SK-N-SH treated with all-trans-retinoic acid at 6 μM for 48 hours (cell line): Measurements from ENCODE around the gene RER1.

ENCODE experiments used
- ATAC-seq: fragments of 200-7000 bp; cut with Tn5 transposase; 3 replicates; pipeline ENCODE4 v1.9.1; 2020; ENCODE audit warnings: mild to moderate bottlenecking, moderate library complexity
- ARNTL ChIP-seq: fragments of 450-650 bp; formaldehyde crosslinking; IDR thresholded peaks from 2 replicates; pipeline ENCODE4 v1.5.0; 2020; ENCODE audit warnings: low read depth, mild to moderate bottlenecking, moderate library complexity, borderline replicate concordance
- CREB5 ChIP-seq: fragments of 250-450 bp; sonication (Bioruptor Pico); IDR thresholded peaks from 2 replicates; pipeline ENCODE4 v1.5.1; 2020; ENCODE audit warnings: low read depth, mild to moderate bottlenecking, moderate library complexity
- CSDC2 ChIP-seq: fragments of 250-450 bp; sonication (Bioruptor Pico); IDR thresholded peaks from 2 replicates; pipeline ENCODE4 v1.5.0; 2020; ENCODE audit warnings: mild to moderate bottlenecking, moderate library complexity
- CSRNP3 ChIP-seq: fragments of 250-450 bp; sonication (Bioruptor Pico); IDR thresholded peaks from 2 replicates; pipeline ENCODE4 v1.5.1; 2021; ENCODE audit warnings: mild to moderate bottlenecking, moderate library complexity
- ESRRG ChIP-seq: fragments of 250-450 bp; sonication (Bioruptor Pico); IDR thresholded peaks from 2 replicates; pipeline ENCODE4 v1.6.1; 2021; ENCODE audit warnings: mild to moderate bottlenecking
- GLIS3 ChIP-seq: fragments of 250-450 bp; sonication (Bioruptor Pico); IDR thresholded peaks from 2 replicates; pipeline ENCODE4 v1.5.0; 2020; ENCODE audit warnings: mild to moderate bottlenecking, moderate library complexity
- ISL1 ChIP-seq: fragments of 250-450 bp; sonication (Bioruptor Pico); IDR thresholded peaks from 2 replicates; pipeline ENCODE4 v2.1.2; 2022; ENCODE audit warnings: mild to moderate bottlenecking, moderate library complexity
- OSR1 ChIP-seq: fragments of 250-450 bp; sonication (Bioruptor Pico); IDR thresholded peaks from 2 replicates; pipeline ENCODE4 v1.8.0; 2022; ENCODE audit warnings: moderate library complexity, mild to moderate bottlenecking, inconsistent platforms
- PATZ1 ChIP-seq: fragments of 250-450 bp; sonication (Bioruptor Pico); IDR thresholded peaks from 2 replicates; pipeline ENCODE4 v1.8.0; 2020; ENCODE audit warnings: mild to moderate bottlenecking, moderate library complexity, borderline replicate concordance
- POU6F1 ChIP-seq: fragments of 250-450 bp; sonication (Bioruptor Pico); IDR thresholded peaks from 2 replicates; pipeline ENCODE4 v1.8.0; 2021; ENCODE audit warnings: low read depth, mild to moderate bottlenecking, moderate library complexity, borderline replicate concordance
- PPARA ChIP-seq: fragments of 250-450 bp; sonication (Bioruptor Pico); IDR thresholded peaks from 2 replicates; pipeline ENCODE4 v1.5.0; 2020; ENCODE audit warnings: mild to moderate bottlenecking, borderline replicate concordance
- RARB ChIP-seq: fragments of 250-450 bp; sonication (Bioruptor Pico); IDR thresholded peaks from 2 replicates; pipeline ENCODE4 v1.8.0; 2021; ENCODE audit warnings: mild to moderate bottlenecking, moderate library complexity
- SNAI2 ChIP-seq: fragments of 250-450 bp; sonication (Bioruptor Pico); IDR thresholded peaks from 2 replicates; pipeline ENCODE4 v1.5.0; 2020; ENCODE audit warnings: mild to moderate bottlenecking, moderate library complexity
- TOX ChIP-seq: fragments of 250-450 bp; sonication (Bioruptor Pico); IDR thresholded peaks from 2 replicates; pipeline ENCODE4 v1.8.0; 2021; ENCODE audit warnings: mild to moderate bottlenecking, moderate library complexity, borderline replicate concordance
- TSHZ2 ChIP-seq: fragments of 250-450 bp; sonication (Bioruptor Pico); IDR thresholded peaks from 2 replicates; pipeline ENCODE4 v1.5.0; 2020; ENCODE audit warnings: mild to moderate bottlenecking, moderate library complexity
- ZC3H10 ChIP-seq: fragments of 250-450 bp; sonication (Bioruptor Pico); IDR thresholded peaks from 2 replicates; pipeline ENCODE4 v1.5.1; 2021; ENCODE audit warnings: mild to moderate bottlenecking, moderate library complexity
- ZFP3 ChIP-seq: fragments of 250-450 bp; sonication (Bioruptor Pico); IDR thresholded peaks from 2 replicates; pipeline ENCODE4 v1.5.0; 2020; ENCODE audit warnings: mild to moderate bottlenecking, moderate library complexity
- ZFP30 ChIP-seq: fragments of 450-650 bp; formaldehyde crosslinking; IDR thresholded peaks from 2 replicates; pipeline ENCODE4 v1.5.0; 2022; ENCODE audit warnings: mild to moderate bottlenecking, moderate library complexity
- ZNF565 ChIP-seq: fragments of 450-650 bp; formaldehyde crosslinking; conservative IDR thresholded peaks from 2 replicates; pipeline ENCODE4 v1.5.0; 2020; ENCODE audit warnings: low read depth, mild to moderate bottlenecking, moderate library complexity
- ZNF70 ChIP-seq: fragments of 450-650 bp; formaldehyde crosslinking; IDR thresholded peaks from 2 replicates; pipeline ENCODE4 v1.5.0; 2020; ENCODE audit warnings: mild to moderate bottlenecking, moderate library complexity
- ZNF8 ChIP-seq: fragments of 450-650 bp; formaldehyde crosslinking; IDR thresholded peaks from 2 replicates; pipeline ENCODE4 v1.5.0; 2020; ENCODE audit warnings: mild to moderate bottlenecking, moderate library complexity

RER1 gene

GRCh38 chr1:2378956-2379732 is 12.5 kb upstream of the RER1 start:
- no peak for TF ChIP-seq PPARA
- TF ChIP-seq ZNF70 (CRISPR knock-in tag), result no peak
- no peak for TF ChIP-seq ZNF8 (CRISPR knock-in tag)
- no peak for TF ChIP-seq ISL1
- TF ChIP-seq SNAI2 (CRISPR knock-in tag), result no peak
- TF ChIP-seq, all 23 proteins: peak for 0

GRCh38 chr1:2379733-2380404 is 11.8 kb upstream of the RER1 start:
- TF ChIP-seq ARNTL, result no peak
- TF ChIP-seq ZNF70 (CRISPR knock-in tag), result no peak
- TF ChIP-seq ZC3H10 (CRISPR knock-in tag), result no peak
- TF ChIP-seq TOX (CRISPR knock-in tag), result no peak
- ATAC-seq, result no peak

More at GRCh38 chr1:2378956-2379732, 12.5 kb upstream of the RER1 start:
- ATAC-seq, result no peak

GRCh38 chr1:2380816-2381591 is 10.6 kb upstream of the RER1 start:
- TF ChIP-seq POU6F1 (CRISPR knock-in tag) (no peak), SNAI2 (CRISPR knock-in tag) (no peak), ZFP30 (CRISPR knock-in tag) (no peak), ZNF8 (CRISPR knock-in tag) (no peak), PPARA (no peak), RARB (CRISPR knock-in tag) (no peak), GLIS3 (no peak), CREB5 (CRISPR knock-in tag) (no peak), ISL1 (no peak), OSR1 (CRISPR knock-in tag) (no peak)
- ATAC-seq, result no peak; the same call in 2 of the 3 replicates

- ATAC-seq, result peak; percentile 98
- TF ChIP-seq OSR1 (CRISPR knock-in tag) (no peak), TOX (CRISPR knock-in tag) (no peak), ZC3H10 (CRISPR knock-in tag) (no peak), CSRNP3 (CRISPR knock-in tag) (no peak), ARNTL (no peak), ZFP3 (no peak), ZNF565 (CRISPR knock-in tag) (no peak), RARB (CRISPR knock-in tag) (no peak), ESRRG (CRISPR knock-in tag) (no peak), TSHZ2 (CRISPR knock-in tag) (no peak), PATZ1 (CRISPR knock-in tag) (no peak), SNAI2 (CRISPR knock-in tag) (no peak), ZNF8 (CRISPR knock-in tag) (no peak), CSDC2 (CRISPR knock-in tag) (no peak), GLIS3 (no peak; the same call in 1 of the 2 replicates), ZNF70 (CRISPR knock-in tag) (no peak), CREB5 (CRISPR knock-in tag) (no peak), ZFP30 (CRISPR knock-in tag) (no peak)
These were observed 9.7 kb upstream of the RER1 start for GRCh38 chr1:2381741-2382620.
